GM23248 (cell line): ENCODE results near the gene PNRC1.

Experiments used
- EZH2 ChIP-seq: fragments of 200-600 bp; sonication (generic); IDR thresholded peaks from 2 replicates; pipeline ENCODE4 v1.6.1; 2018; ENCODE audit warnings: antibody characterized with exemption, mild to moderate bottlenecking; ENCODE audit not compliant: insufficient read depth, poor library complexity, severe bottlenecking
- EZH2phosphoT487 ChIP-seq: fragments of 200-600 bp; sonication (generic); IDR thresholded peaks from 2 replicates; pipeline ENCODE4 v1.6.1; 2018; ENCODE audit warnings: antibody characterized with exemption, moderate library complexity, mild to moderate bottlenecking, low read depth; ENCODE audit not compliant: insufficient read depth

GRCh38 chr6:89131599-89131998 is 51.0 kb downstream of the PNRC1 start:
- TF ChIP-seq EZH2: no peak
- TF ChIP-seq EZH2phosphoT487: no peak
